SK-N-SH treated with all-trans-retinoic acid at 6 μM for 48 hours (cell line): ENCODE data around the gene CHRNE.

Experiments used
- ATAC-seq: fragments of 200-7000 bp; cut with Tn5 transposase; 3 replicates; pipeline ENCODE4 v1.9.1; 2020; ENCODE audit warnings: mild to moderate bottlenecking, moderate library complexity
- BACH2 ChIP-seq: fragments of 250-450 bp; sonication (Bioruptor Pico); IDR thresholded peaks from 2 replicates; pipeline ENCODE4 v1.9.0; 2021; ENCODE audit warnings: mild to moderate bottlenecking, borderline replicate concordance
- CREB5 ChIP-seq: fragments of 250-450 bp; sonication (Bioruptor Pico); IDR thresholded peaks from 2 replicates; pipeline ENCODE4 v1.5.1; 2020; ENCODE audit warnings: low read depth, mild to moderate bottlenecking, moderate library complexity
- ESRRG ChIP-seq: fragments of 250-450 bp; sonication (Bioruptor Pico); IDR thresholded peaks from 2 replicates; pipeline ENCODE4 v1.6.1; 2021; ENCODE audit warnings: mild to moderate bottlenecking
- GLIS3 ChIP-seq: fragments of 250-450 bp; sonication (Bioruptor Pico); IDR thresholded peaks from 2 replicates; pipeline ENCODE4 v1.5.0; 2020; ENCODE audit warnings: mild to moderate bottlenecking, moderate library complexity
- OSR1 ChIP-seq: fragments of 250-450 bp; sonication (Bioruptor Pico); IDR thresholded peaks from 2 replicates; pipeline ENCODE4 v1.8.0; 2022; ENCODE audit warnings: moderate library complexity, mild to moderate bottlenecking, inconsistent platforms
- POU6F1 ChIP-seq: fragments of 250-450 bp; sonication (Bioruptor Pico); IDR thresholded peaks from 2 replicates; pipeline ENCODE4 v1.8.0; 2021; ENCODE audit warnings: low read depth, mild to moderate bottlenecking, moderate library complexity, borderline replicate concordance
- PPARA ChIP-seq: fragments of 250-450 bp; sonication (Bioruptor Pico); IDR thresholded peaks from 2 replicates; pipeline ENCODE4 v1.5.0; 2020; ENCODE audit warnings: mild to moderate bottlenecking, borderline replicate concordance
- RARB ChIP-seq: fragments of 250-450 bp; sonication (Bioruptor Pico); IDR thresholded peaks from 2 replicates; pipeline ENCODE4 v1.8.0; 2021; ENCODE audit warnings: mild to moderate bottlenecking, moderate library complexity
- SNAI2 ChIP-seq: fragments of 250-450 bp; sonication (Bioruptor Pico); IDR thresholded peaks from 2 replicates; pipeline ENCODE4 v1.5.0; 2020; ENCODE audit warnings: mild to moderate bottlenecking, moderate library complexity
- TCF4 ChIP-seq: fragments of 250-450 bp; sonication (Bioruptor Pico); IDR thresholded peaks from 2 replicates; pipeline ENCODE4 v1.8.0; 2021; ENCODE audit warnings: mild to moderate bottlenecking, moderate library complexity, borderline replicate concordance
- TOX ChIP-seq: fragments of 250-450 bp; sonication (Bioruptor Pico); IDR thresholded peaks from 2 replicates; pipeline ENCODE4 v1.8.0; 2021; ENCODE audit warnings: mild to moderate bottlenecking, moderate library complexity, borderline replicate concordance
- TSHZ2 ChIP-seq: fragments of 250-450 bp; sonication (Bioruptor Pico); IDR thresholded peaks from 2 replicates; pipeline ENCODE4 v1.5.0; 2020; ENCODE audit warnings: mild to moderate bottlenecking, moderate library complexity
- ZC3H10 ChIP-seq: fragments of 250-450 bp; sonication (Bioruptor Pico); IDR thresholded peaks from 2 replicates; pipeline ENCODE4 v1.5.1; 2021; ENCODE audit warnings: mild to moderate bottlenecking, moderate library complexity
- ZFP3 ChIP-seq: fragments of 250-450 bp; sonication (Bioruptor Pico); IDR thresholded peaks from 2 replicates; pipeline ENCODE4 v1.5.0; 2020; ENCODE audit warnings: mild to moderate bottlenecking, moderate library complexity
- ZFP30 ChIP-seq: fragments of 450-650 bp; formaldehyde crosslinking; IDR thresholded peaks from 2 replicates; pipeline ENCODE4 v1.5.0; 2022; ENCODE audit warnings: mild to moderate bottlenecking, moderate library complexity
- ZNF565 ChIP-seq: fragments of 450-650 bp; formaldehyde crosslinking; conservative IDR thresholded peaks from 2 replicates; pipeline ENCODE4 v1.5.0; 2020; ENCODE audit warnings: low read depth, mild to moderate bottlenecking, moderate library complexity

CHRNE gene

GRCh38 chr17:4863321-4863720 is 39.6 kb downstream of the CHRNE start:
- no peak for TF ChIP-seq GLIS3 (CRISPR knock-in tag)
- TF ChIP-seq RARB (CRISPR knock-in tag), result no peak
- TF ChIP-seq POU6F1, result no peak
- TF ChIP-seq TOX (CRISPR knock-in tag), result no peak
- no peak for TF ChIP-seq TCF4 (CRISPR knock-in tag)
- TF ChIP-seq ZC3H10, result no peak
- TF ChIP-seq, all 23 proteins: peak for 0
- no peak for ATAC-seq

- ATAC-seq, result no peak
- TF ChIP-seq RARB (CRISPR knock-in tag) (no peak), PPARA (no peak), ZNF565 (CRISPR knock-in tag) (no peak), BACH2 (no peak), CREB5 (CRISPR knock-in tag) (no peak), TSHZ2 (CRISPR knock-in tag) (no peak), SNAI2 (CRISPR knock-in tag) (no peak), ESRRG (CRISPR knock-in tag) (no peak)
These were observed 40.2 kb downstream of the CHRNE start for GRCh38 chr17:4862720-4863119.

- no peak for TF ChIP-seq ZC3H10
- no peak for TF ChIP-seq BACH2
- TF ChIP-seq ESRRG (CRISPR knock-in tag), result no peak
- no peak for TF ChIP-seq SNAI2 (CRISPR knock-in tag)
- no peak for TF ChIP-seq RARB (CRISPR knock-in tag)
- TF ChIP-seq, all 23 proteins: peak for 0
- ATAC-seq, result no peak
These were observed 41.8 kb downstream of the CHRNE start for GRCh38 chr17:4861052-4861451.

GRCh38 chr17:4860651-4861050 is 42.2 kb downstream of the CHRNE start:
- TF ChIP-seq POU6F1 (no peak), TOX (CRISPR knock-in tag) (no peak), ESRRG (CRISPR knock-in tag) (no peak), GLIS3 (CRISPR knock-in tag) (no peak), RARB (CRISPR knock-in tag) (no peak), OSR1 (CRISPR knock-in tag) (no peak), TCF4 (CRISPR knock-in tag) (no peak), TSHZ2 (CRISPR knock-in tag) (no peak), ZFP30 (CRISPR knock-in tag) (no peak), SNAI2 (CRISPR knock-in tag) (no peak), ZFP3 (no peak), BACH2 (no peak)
- ATAC-seq, result no peak
